Astrocyte (in vitro differentiated cells and primary cell): Measurements from ENCODE around the gene CPT1A. TPM values are rescaled to one million over a fixed set of nuclear protein-coding genes. Genes with fewer than 3 reads are reported as not detected.

ENCODE experiments used
- DNase-seq: peaks from one replicate; pipeline ENCODE4 v3.0.0-alpha.2; 2010; ENCODE audit warnings: low read depth
- FAIRE-seq: peaks from 2 replicates; lab custom pipeline; 2011; peaks lifted over from hg19 to GRCh38; lab: Jason Lieb, UNC
- H2AFZ ChIP-seq: 2 replicates; pipeline ENCODE4 v1.6.0; 2012; ENCODE audit warnings: low read depth, low read length, inconsistent platforms
- H3K27ac ChIP-seq: 2 replicates; pipeline ENCODE4 v1.5.1; 2011; ENCODE audit warnings: low read depth, low read length, inconsistent platforms
- H3K27me3 ChIP-seq: 2 replicates; pipeline ENCODE4 v1.6.0; 2011; ENCODE audit warnings: low read length, inconsistent platforms; ENCODE audit not compliant: insufficient read depth
- H3K36me3 ChIP-seq: 2 replicates; pipeline ENCODE4 v1.5.1; 2011; ENCODE audit warnings: low read length, inconsistent platforms; ENCODE audit not compliant: insufficient read depth
- H3K4me1 ChIP-seq: 2 replicates; pipeline ENCODE4 v1.5.1; 2011; ENCODE audit warnings: low read length, inconsistent platforms; ENCODE audit not compliant: insufficient read depth
- H3K4me2 ChIP-seq: 2 replicates; pipeline ENCODE4 v1.6.0; 2012; ENCODE audit warnings: low read length, inconsistent platforms
- H3K4me3 ChIP-seq: 2 replicates; pipeline ENCODE4 v1.5.1; 2011; ENCODE audit warnings: low read depth, mild to moderate bottlenecking, low read length, inconsistent platforms; ENCODE audit not compliant: insufficient read depth
- H3K79me2 ChIP-seq: 2 replicates; pipeline ENCODE4 v1.6.0; 2012; ENCODE audit warnings: mild to moderate bottlenecking, low read length, inconsistent platforms; ENCODE audit not compliant: insufficient read depth
- H3K9ac ChIP-seq: 2 replicates; pipeline ENCODE4 v1.6.0; 2012; ENCODE audit warnings: mild to moderate bottlenecking, low read length, inconsistent platforms
- H3K9me3 ChIP-seq: 2 replicates; pipeline ENCODE4 v1.5.1; 2012; ENCODE audit warnings: low read depth, mild to moderate bottlenecking, low read length, inconsistent platforms; ENCODE audit not compliant: insufficient read depth
- H4K20me1 ChIP-seq: 2 replicates; pipeline ENCODE4 v1.6.0; 2012; ENCODE audit warnings: low read length, inconsistent platforms; ENCODE audit not compliant: insufficient read depth
- H3K27ac Mint-ChIP-seq: one replicate; pipeline ENCODE4 v1.8.0; 2021; ENCODE audit warnings: mild to moderate bottlenecking, mixed read lengths; ENCODE audit not compliant: unreplicated experiment
- H3K27me3 Mint-ChIP-seq: one replicate; pipeline ENCODE4 v1.8.0; 2021; ENCODE audit warnings: low read depth, mixed read lengths; ENCODE audit not compliant: unreplicated experiment
- H3K36me3 Mint-ChIP-seq: one replicate; pipeline ENCODE4 v1.8.0; 2021; ENCODE audit warnings: low read depth, mixed read lengths; ENCODE audit not compliant: unreplicated experiment
- H3K4me1 Mint-ChIP-seq: one replicate; pipeline ENCODE4 v1.8.0; 2021; ENCODE audit warnings: low read depth, mixed read lengths; ENCODE audit not compliant: unreplicated experiment
- H3K4me3 Mint-ChIP-seq: one replicate; pipeline ENCODE4 v1.8.0; 2021; ENCODE audit warnings: mild to moderate bottlenecking, moderate library complexity, mixed read lengths; ENCODE audit not compliant: unreplicated experiment
- H3K9me3 Mint-ChIP-seq: one replicate; pipeline ENCODE4 v1.8.0; 2021; ENCODE audit warnings: mild to moderate bottlenecking, mixed read lengths; ENCODE audit not compliant: unreplicated experiment
- CTCF ChIP-seq: IDR thresholded peaks from 2 replicates; pipeline ENCODE4 v1.5.1; 2011; ENCODE audit warnings: low read depth, mild to moderate bottlenecking, inconsistent platforms, low read length, moderate library complexity; ENCODE audit not compliant: insufficient read depth
- EZH2 ChIP-seq: IDR thresholded peaks from 2 replicates; pipeline ENCODE4 v1.6.1; 2012; ENCODE audit warnings: mild to moderate bottlenecking, low read length, inconsistent platforms; ENCODE audit not compliant: insufficient read depth
- total RNA-seq: library from RNA; stranded (reverse); gene quantifications from 2 replicates; pipeline ENCODE4 v1.2.1, GENCODE V29; 2021

Gene CPT1A
- total RNA-seq, 1 donor from 2014 or later, result 2.3 TPM

- DNase-seq (no peak), FAIRE-seq (no peak)
- no peak overlapping the region for H3K4me3 Mint-ChIP-seq
- H3K4me1 ChIP-seq, result no peaks in the 10 kb centered on the region
- H3K27ac Mint-ChIP-seq, result no peak overlapping the region
- no peaks in the 10 kb centered on the region for H3K9me3 Mint-ChIP-seq
- H4K20me1 ChIP-seq, result no peaks in the 10 kb centered on the region
- H3K4me3 ChIP-seq, result no peak overlapping the region
- no peaks in the 10 kb centered on the region for H3K9me3 ChIP-seq
- H3K36me3 Mint-ChIP-seq, result no peaks in the 10 kb centered on the region
- no peak overlapping the region for H3K27ac ChIP-seq
- H3K4me1 Mint-ChIP-seq, result no peaks in the 10 kb centered on the region
- H3K9ac ChIP-seq, result no peak overlapping the region
- no peak overlapping the region for H3K4me2 ChIP-seq
- peaks cover 22% of the 10 kb centered on the region for H3K27me3 Mint-ChIP-seq
- no peaks in the 10 kb centered on the region for H3K79me2 ChIP-seq
- H2AFZ ChIP-seq, result no peak overlapping the region
- TF ChIP-seq CTCF (no peak), EZH2 (no peak)
- H3K36me3 ChIP-seq, result no peaks in the 10 kb centered on the region
- no peaks in the 10 kb centered on the region for H3K27me3 ChIP-seq
Observed at GRCh38 chr11:68784653-68785052, 57.1 kb downstream of the CPT1A start.

DNA sequence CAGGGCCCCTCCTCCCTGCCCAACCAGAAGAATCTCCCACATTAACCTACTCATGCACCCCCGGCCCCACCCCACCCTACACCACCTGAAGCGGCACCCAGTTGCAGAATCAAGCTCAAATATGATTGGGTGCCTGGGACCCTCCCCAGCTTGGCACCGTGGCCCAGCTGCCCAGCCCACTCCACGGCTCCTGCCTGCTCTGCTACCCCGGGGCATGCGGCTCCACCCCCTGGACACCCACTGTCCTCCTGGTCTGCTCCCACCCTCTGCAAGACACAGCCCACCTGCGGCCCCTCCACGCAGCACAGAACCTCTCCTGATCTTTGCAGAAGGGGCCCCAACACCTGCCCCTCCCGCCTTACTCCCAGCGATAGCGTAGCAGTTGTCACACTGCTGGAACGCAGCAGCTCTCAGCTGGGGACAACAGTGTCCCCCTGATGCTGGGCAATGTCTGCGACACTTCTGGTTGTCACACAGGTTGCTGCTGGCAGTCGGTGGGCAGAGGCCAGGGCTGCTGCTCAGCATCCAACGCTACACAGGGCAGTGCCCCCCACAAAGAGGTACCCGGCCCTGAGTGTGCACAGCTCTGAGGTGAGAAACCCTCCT is 58.4 kb downstream of the CPT1A start:
- Histone ChIP-seq H3K36me3 (no peaks in the 10 kb centered on the region), H4K20me1 (no peaks in the 10 kb centered on the region), H3K4me2 (no peak overlapping the region), H3K9me3 (no peaks in the 10 kb centered on the region), H3K4me1 (no peaks in the 10 kb centered on the region), H3K27me3 (no peaks in the 10 kb centered on the region), H3K4me3 (no peak overlapping the region), H2AFZ (no peak overlapping the region), H3K27ac (no peak overlapping the region), H3K79me2 (no peaks in the 10 kb centered on the region), H3K9ac (no peak overlapping the region)
- no peak overlapping the region for H3K27ac Mint-ChIP-seq
- H3K36me3 Mint-ChIP-seq, result no peaks in the 10 kb centered on the region
- no peaks in the 10 kb centered on the region for H3K9me3 Mint-ChIP-seq
- H3K4me1 Mint-ChIP-seq, result no peaks in the 10 kb centered on the region
- DNase-seq (no peak), FAIRE-seq (no peak)
- no peak overlapping the region for H3K4me3 Mint-ChIP-seq
- peaks cover 29% of the 10 kb centered on the region for H3K27me3 Mint-ChIP-seq
- TF ChIP-seq CTCF, result no peak
- TF ChIP-seq EZH2, result no peak

GRCh38 chr11:68782711-68783110 is 59.0 kb downstream of the CPT1A start:
- Mint-ChIP-seq H3K27ac (no peak overlapping the region), H3K36me3 (no peaks in the 10 kb centered on the region), H3K4me3 (no peak overlapping the region), H3K27me3 (peaks cover 33% of the 10 kb centered on the region), H3K4me1 (no peaks in the 10 kb centered on the region), H3K9me3 (no peaks in the 10 kb centered on the region)
- no peak for FAIRE-seq
- no peak overlapping the region for H3K4me2 ChIP-seq
- H3K9me3 ChIP-seq, result no peaks in the 10 kb centered on the region
- no peak for DNase-seq
- no peaks in the 10 kb centered on the region for H3K4me1 ChIP-seq
- H4K20me1 ChIP-seq, result no peaks in the 10 kb centered on the region
- H2AFZ ChIP-seq, result no peak overlapping the region
- TF ChIP-seq CTCF (no peak), EZH2 (no peak)
- no peaks in the 10 kb centered on the region for H3K27me3 ChIP-seq
- no peaks in the 10 kb centered on the region for H3K36me3 ChIP-seq
- no peaks in the 10 kb centered on the region for H3K79me2 ChIP-seq
- no peak overlapping the region for H3K27ac ChIP-seq
- H3K4me3 ChIP-seq, result no peak overlapping the region
- H3K9ac ChIP-seq, result no peak overlapping the region
